ENCODE data around the gene GNA15. TPM values are rescaled to one million over a fixed set of nuclear protein-coding genes. Genes with fewer than 3 reads are reported as not detected.

Gene GNA15
- total RNA-seq, 4 donors from 2014 or later = 1.2 to 9.3 (median 5.7) TPM

DNA sequence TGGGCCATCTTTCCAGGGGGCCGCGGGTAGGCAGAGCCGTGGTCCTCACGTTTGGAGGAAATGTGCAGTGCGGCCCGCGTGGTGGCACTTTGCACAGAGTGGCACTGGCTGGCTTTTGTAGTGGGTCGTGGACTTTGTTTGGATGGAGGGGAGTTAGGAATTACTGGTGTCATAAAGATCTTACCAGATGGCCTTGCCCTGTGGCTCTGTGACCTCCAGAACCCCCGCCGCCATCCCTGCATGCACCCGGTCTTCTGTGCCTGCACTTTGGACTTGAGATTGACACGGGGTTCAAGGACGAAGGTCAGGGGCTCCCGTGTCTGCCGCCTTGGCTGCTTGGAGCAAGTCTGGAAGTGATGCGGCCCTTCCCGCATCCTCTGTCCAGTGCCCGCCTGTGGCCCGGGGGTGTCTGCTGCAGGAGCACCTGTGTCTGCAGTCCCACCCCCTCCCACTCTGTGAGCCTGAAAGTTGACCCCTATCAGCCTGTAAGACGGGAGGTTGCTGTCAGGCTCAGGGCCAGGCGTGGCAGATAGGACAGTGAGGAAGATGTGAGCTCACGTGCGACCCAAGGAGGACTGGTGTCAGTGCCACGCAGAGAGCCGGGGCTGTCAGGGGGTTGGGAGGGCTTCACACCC is 39.4 kb upstream of the GNA15 start:
- H3K4me1 ChIP-seq = peaks cover 5 to 73% (median 52%) of the 10 kb centered on the region in 3 donors
- 27 to 50% methylated on average over 4 to 5 of the region's 25 CpGs for WGBS, 2 donors (ENCODE audit: low coverage in 1 of 2)

DNA sequence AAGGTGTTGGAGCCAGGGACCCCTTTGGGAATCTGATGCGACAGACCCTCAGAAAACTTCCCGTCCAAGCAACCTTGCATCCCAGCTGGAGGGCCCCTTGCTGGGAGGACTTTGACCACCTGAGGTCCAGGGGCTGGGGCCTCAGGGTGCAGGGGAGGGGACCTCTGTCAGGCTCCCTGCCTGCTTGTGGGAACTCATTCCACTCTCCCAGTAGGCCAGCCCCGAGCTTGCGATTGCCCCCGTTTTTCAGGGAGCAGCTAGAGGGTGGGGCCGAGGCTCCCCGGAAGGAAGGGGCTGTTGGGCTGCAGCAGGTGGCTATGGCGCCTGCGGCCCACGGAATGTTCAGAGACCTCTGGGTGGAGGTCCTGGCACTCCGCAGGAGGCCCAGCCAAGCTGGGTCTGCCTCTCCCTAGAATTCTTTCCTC is 38.9 kb upstream of the GNA15 start:
- no peaks in the 10 kb centered on the region for H3K36me3 ChIP-seq
- TF ChIP-seq POLR2AphosphoS5 (IDR thresholded peaks at IDR 0.05) = no peak
- ATAC-seq = no peak
- 40% methylated on average over 1 of the region's 11 CpGs; no CpG with 5 or more reads in 1 of the 2 donors for WGBS, 2 donors (ENCODE audit: low coverage in 1 of 2)
- H3K4me1 ChIP-seq = peaks cover 5 to 78% (median 52%) of the 10 kb centered on the region in 3 donors
- H3K9me3 ChIP-seq = no peaks in the 10 kb centered on the region
- H3K27ac ChIP-seq = peak overlapping the region in 3 of 4 donors; percentile 84 to 87 (median 84)
- H3K4me3 ChIP-seq = peak overlapping the region in 1 of 2 donors; percentile 99
- H3K27me3 ChIP-seq = no peaks in the 10 kb centered on the region

More for the DNA sequence above, 39.4 kb upstream of the GNA15 start:
- no peaks in the 10 kb centered on the region for H3K9me3 ChIP-seq
- H3K4me3 ChIP-seq = peak overlapping the region; percentile 98 to 99
- no peaks in the 10 kb centered on the region for H3K27me3 ChIP-seq
- no peaks in the 10 kb centered on the region for H3K36me3 ChIP-seq
- ATAC-seq = no peak
- H3K27ac ChIP-seq = peak overlapping the region in 3 of 4 donors; percentile 84 to 87 (median 84)
- TF ChIP-seq, protein P1, sequence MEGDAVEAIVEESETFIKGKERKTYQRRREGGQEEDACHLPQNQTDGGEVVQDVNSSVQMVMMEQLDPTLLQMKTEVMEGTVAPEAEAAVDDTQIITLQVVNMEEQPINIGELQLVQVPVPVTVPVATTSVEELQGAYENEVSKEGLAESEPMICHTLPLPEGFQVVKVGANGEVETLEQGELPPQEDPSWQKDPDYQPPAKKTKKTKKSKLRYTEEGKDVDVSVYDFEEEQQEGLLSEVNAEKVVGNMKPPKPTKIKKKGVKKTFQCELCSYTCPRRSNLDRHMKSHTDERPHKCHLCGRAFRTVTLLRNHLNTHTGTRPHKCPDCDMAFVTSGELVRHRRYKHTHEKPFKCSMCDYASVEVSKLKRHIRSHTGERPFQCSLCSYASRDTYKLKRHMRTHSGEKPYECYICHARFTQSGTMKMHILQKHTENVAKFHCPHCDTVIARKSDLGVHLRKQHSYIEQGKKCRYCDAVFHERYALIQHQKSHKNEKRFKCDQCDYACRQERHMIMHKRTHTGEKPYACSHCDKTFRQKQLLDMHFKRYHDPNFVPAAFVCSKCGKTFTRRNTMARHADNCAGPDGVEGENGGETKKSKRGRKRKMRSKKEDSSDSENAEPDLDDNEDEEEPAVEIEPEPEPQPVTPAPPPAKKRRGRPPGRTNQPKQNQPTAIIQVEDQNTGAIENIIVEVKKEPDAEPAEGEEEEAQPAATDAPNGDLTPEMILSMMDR (IDR thresholded peaks at IDR 0.05) = no peak

DNA sequence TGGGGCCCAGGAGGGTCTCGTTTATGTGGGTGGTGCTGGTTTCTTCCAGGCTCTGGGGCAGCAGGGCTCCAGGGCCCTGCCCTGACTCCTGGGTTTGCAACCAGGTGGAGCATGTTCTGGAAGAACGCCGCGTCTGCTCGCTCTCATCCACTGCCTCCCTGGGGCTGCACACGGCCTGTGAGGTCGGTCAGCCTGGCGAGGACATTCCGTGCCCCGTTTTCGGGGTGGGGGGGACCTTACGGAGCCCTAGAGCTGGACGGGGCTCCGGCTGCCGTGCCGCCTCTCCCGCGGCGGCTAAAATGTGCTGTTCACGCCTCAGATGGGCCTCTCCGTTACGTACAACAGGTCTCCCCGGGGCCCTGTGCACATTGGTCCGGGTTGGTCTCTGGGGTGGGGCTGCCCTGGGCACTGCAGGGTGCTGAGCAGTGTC is 38.4 kb upstream of the GNA15 start:
- Histone ChIP-seq H3K27me3 (no peaks in the 10 kb centered on the region), H3K4me3 (peak overlapping the region in 1 of 2 donors; percentile 99), H3K9me3 (no peaks in the 10 kb centered on the region), H3K4me1 (peaks cover 5 to 83% (median 52%) of the 10 kb centered on the region in 3 donors), H3K27ac (peak overlapping the region; percentile 22 to 87 (median 84)), H3K36me3 (no peaks in the 10 kb centered on the region)
- WGBS, 2 donors (ENCODE audit: low coverage in 1 of 2) = no CpG with 5 or more reads among the region's 24 CpGs
- ATAC-seq = no peak
- no peak for TF ChIP-seq EP300 (IDR thresholded peaks at IDR 0.05)
- TF ChIP-seq POLR2AphosphoS5 (IDR thresholded peaks at IDR 0.05) = no peak
- TF ChIP-seq, protein P1 (IDR thresholded peaks at IDR 0.05) = no peak
- no peak for TF ChIP-seq POLR2A (IDR thresholded peaks at IDR 0.05)

DNA sequence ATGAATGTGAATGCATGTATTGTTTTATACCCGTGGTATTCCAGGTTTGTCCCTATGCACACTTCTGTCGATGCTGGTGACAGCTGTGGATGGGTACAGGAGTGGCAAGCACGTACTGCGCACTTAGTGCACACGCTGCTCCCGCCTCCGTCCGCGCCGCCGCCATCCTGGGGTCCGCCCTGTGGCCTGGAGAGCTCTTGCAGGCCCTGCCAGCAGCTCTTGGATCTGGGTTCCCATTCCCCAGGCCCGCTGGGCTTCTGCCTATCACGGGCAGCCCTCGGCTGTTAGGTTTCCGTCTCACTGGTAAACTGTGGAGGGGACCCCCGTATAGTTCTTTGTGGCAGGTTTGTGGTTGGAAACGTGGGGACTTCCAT is 37.7 kb upstream of the GNA15 start:
- WGBS, 2 donors (ENCODE audit: low coverage in 1 of 2) = 20% methylated on average over 1 of the region's 18 CpGs; no CpG with 5 or more reads in 1 of the 2 donors
- no peaks in the 10 kb centered on the region for H3K36me3 ChIP-seq
- H3K9me3 ChIP-seq = no peaks in the 10 kb centered on the region
- no peaks in the 10 kb centered on the region for H3K27me3 ChIP-seq
- ATAC-seq = no peak
- no peak for TF ChIP-seq EP300 (IDR thresholded peaks at IDR 0.05)
- no peak for TF ChIP-seq POLR2A (IDR thresholded peaks at IDR 0.05)
- TF ChIP-seq, protein P1 (IDR thresholded peaks at IDR 0.05) = peak in 1 of 4 experiments; percentile 9
- TF ChIP-seq POLR2AphosphoS5 (IDR thresholded peaks at IDR 0.05) = no peak
- peaks cover 5 to 90% (median 52%) of the 10 kb centered on the region in 3 donors for H3K4me1 ChIP-seq
- H3K27ac ChIP-seq = peak overlapping the region; percentile 61 to 87 (median 84)
- H3K4me3 ChIP-seq = peak overlapping the region; percentile 20 to 99

DNA sequence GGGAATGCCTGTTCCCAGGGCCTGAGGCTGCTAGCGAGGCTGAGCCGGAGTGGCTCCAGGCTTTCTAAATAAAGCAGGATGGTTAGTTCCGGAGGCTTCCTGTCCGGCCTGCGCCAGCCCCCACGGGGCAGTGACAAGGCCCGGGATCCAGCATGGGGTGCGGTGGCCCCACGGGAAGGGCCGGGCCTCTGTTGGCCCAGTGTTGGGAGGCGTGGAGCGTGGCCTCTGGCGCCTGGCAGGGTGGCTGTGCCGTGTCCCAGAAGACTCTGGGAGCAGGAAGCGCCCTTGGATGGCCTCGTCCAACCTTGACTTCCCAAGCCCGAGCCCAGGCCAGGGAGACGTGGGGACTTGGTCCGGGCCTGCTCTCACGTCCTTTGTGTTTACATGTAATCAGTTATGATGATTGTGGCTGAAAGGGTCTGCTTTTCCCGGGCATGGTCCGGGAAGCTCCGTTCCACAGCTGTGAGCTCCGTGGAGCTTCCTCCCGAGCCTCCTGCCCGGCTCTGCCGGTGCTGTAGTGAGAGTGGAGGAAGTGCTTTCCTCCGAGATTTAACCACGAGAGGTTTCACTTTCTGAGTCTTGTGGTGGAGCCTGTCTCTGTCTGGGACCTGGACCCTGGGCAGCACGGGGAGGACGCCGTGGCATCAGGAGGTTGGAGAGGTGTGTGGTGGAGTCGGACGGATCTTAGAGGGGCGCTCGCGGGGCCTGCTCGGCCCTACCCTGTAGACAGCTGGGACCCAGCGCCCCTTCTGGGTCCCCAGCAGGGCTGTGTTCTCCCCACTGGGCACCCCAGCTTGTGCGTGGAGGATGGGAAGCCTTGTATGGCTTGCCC is 37.1 kb upstream of the GNA15 start:
- Histone ChIP-seq H3K4me3 (peak overlapping the region; percentile 20 to 99), H3K27ac (peak overlapping the region; percentile 61 to 87 (median 84)), H3K4me1 (peaks cover 5 to 93% (median 55%) of the 10 kb centered on the region in 3 donors), H3K27me3 (no peaks in the 10 kb centered on the region), H3K36me3 (no peaks in the 10 kb centered on the region), H3K9me3 (no peaks in the 10 kb centered on the region)
- TF ChIP-seq POLR2A (IDR thresholded peaks at IDR 0.05) (no peak), EP300 (IDR thresholded peaks at IDR 0.05) (no peak), POLR2AphosphoS5 (IDR thresholded peaks at IDR 0.05) (no peak)
- TF ChIP-seq, protein P1 (IDR thresholded peaks at IDR 0.05) = no peak
- peak; percentile 32 for ATAC-seq
- WGBS, 2 donors (ENCODE audit: low coverage in 1 of 2) = 8% methylated on average over 10 of the region's 40 CpGs; no CpG with 5 or more reads in 1 of the 2 donors
